H1 (cell line): ENCODE measurements around the gene TSHZ2. TPM values are rescaled to one million over a fixed set of nuclear protein-coding genes. Genes with fewer than 3 reads are reported as not detected.

Source experiments
- BRCA1 ChIP-seq: IDR thresholded peaks from 2 replicates; pipeline ENCODE4 v1.6.1; 2012; ENCODE audit warnings: low read depth, low read length, improper control_type of control experiment
- CHD7 ChIP-seq: fragments of 300-600 bp; sonication (generic); IDR thresholded peaks from 2 replicates; pipeline ENCODE4 v1.7.1; 2012; ENCODE audit warnings: low read length, moderate library complexity, mild to moderate bottlenecking, inconsistent platforms; ENCODE audit not compliant: insufficient replicate concordance
- CTCF ChIP-seq, 3 experiments: IDR thresholded peaks; 1 replicate in 2 of 3; 2 replicates in 1 of 3; pipeline versions ENCODE4 v1.5.1 to v1.6.1; 2011; ENCODE audit warnings: low read length in 3 of 3, mild to moderate bottlenecking in 3 of 3, inconsistent platforms in 2 of 3, low read depth in 1 of 3, moderate library complexity in 1 of 3; ENCODE audit not compliant: insufficient read depth in 1 of 3; ENCODE audit errors: control extremely low read depth in 1 of 3
- FOSL1 ChIP-seq: IDR thresholded peaks from 2 replicates; pipeline ENCODE4 v1.6.1; 2011; ENCODE audit warnings: mild to moderate bottlenecking, low read depth, low read length, moderate library complexity; ENCODE audit not compliant: insufficient read depth
- POLR2A ChIP-seq, 2 experiments: IDR thresholded peaks; 1 replicate in 1 of 2; 2 replicates in 1 of 2; pipeline ENCODE4 v1.6.1; 2011; ENCODE audit warnings: low read depth in 2 of 2, low read length in 2 of 2, mild to moderate bottlenecking in 2 of 2; ENCODE audit errors: control extremely low read depth in 1 of 2
- POLR2AphosphoS5 ChIP-seq: IDR thresholded peaks from 2 replicates; pipeline ENCODE4 v1.6.1; 2011; ENCODE audit warnings: low read depth, low read length
- POU5F1 ChIP-seq: IDR thresholded peaks from 2 replicates; pipeline ENCODE4 v1.6.1; 2011; ENCODE audit warnings: low read depth, mild to moderate bottlenecking, low read length, moderate library complexity
- TCF12 ChIP-seq: IDR thresholded peaks from 2 replicates; pipeline ENCODE4 v1.6.1; 2011; ENCODE audit warnings: low read depth, mild to moderate bottlenecking, low read length
- ZNF274 ChIP-seq: IDR thresholded peaks from 2 replicates; pipeline ENCODE4 v1.7.0; 2012; ENCODE audit warnings: low read length, borderline replicate concordance; ENCODE audit errors: extremely low read depth
- polyA plus RNA-seq, 7 experiments: library from polyadenylated mRNA; depleted of rRNA in 3 of 7; stranded (reverse) in 5 of 7; unstranded in 2 of 7; fragments of >200 nt in 5 of 7; fragments of 200-250 nt in 2 of 7; gene quantifications; 1 replicate in 5 of 7; 2 replicates in 1 of 7; 4 replicates in 1 of 7; pipeline versions ENCODE4 v1.2.1 to v1.2.3, GENCODE V29; 2011 to 2013; ENCODE audit warnings: missing spikeins in 2 of 7, mixed read lengths in 2 of 7
- total RNA-seq: library from RNA; stranded (reverse); fragmentation: NEBNext Ultra II Directional; extraction: Animal tissue kit (Norgen Biotek cat#: 25700); gene quantifications from 2 replicates; pipeline ENCODE4 v1.2.1, GENCODE V29; 2021

The TSHZ2 gene
- total and polyA plus RNA-seq, 2 of the 8 experiments (the other 6 are each of a cell fraction or from before 2014, with no cell fraction given) = 0.14 to 0.30 TPM

GRCh38 chr20:53495398-53496092 is 523.4 kb downstream of the TSHZ2 start (continued):
- TF ChIP-seq CHD7 (no peak), CTCF (IDR thresholded peaks at IDR 0.05; ENCODE audit: control extremely low read depth in 1 of 3, insufficient read depth in 1 of 3, low read depth in 1 of 3, low read length in 3 of 3) (no peak), TCF12 (no peak), POLR2A (IDR thresholded peaks at IDR 0.05; ENCODE audit: control extremely low read depth in 1 of 2, low read depth in 2 of 2, low read length in 2 of 2) (no peak), FOSL1 (no peak), POLR2AphosphoS5 (no peak), BRCA1 (no peak), POU5F1 (no peak), ZNF274 (no peak)
